ENCODE results near the gene ACTR1B.
"Not testable (repeated sequence)": the region's sequence is repeated elsewhere in the genome, so short reads cannot be mapped to it uniquely, and the experiment has no call there.

The ACTR1B gene

DNA sequence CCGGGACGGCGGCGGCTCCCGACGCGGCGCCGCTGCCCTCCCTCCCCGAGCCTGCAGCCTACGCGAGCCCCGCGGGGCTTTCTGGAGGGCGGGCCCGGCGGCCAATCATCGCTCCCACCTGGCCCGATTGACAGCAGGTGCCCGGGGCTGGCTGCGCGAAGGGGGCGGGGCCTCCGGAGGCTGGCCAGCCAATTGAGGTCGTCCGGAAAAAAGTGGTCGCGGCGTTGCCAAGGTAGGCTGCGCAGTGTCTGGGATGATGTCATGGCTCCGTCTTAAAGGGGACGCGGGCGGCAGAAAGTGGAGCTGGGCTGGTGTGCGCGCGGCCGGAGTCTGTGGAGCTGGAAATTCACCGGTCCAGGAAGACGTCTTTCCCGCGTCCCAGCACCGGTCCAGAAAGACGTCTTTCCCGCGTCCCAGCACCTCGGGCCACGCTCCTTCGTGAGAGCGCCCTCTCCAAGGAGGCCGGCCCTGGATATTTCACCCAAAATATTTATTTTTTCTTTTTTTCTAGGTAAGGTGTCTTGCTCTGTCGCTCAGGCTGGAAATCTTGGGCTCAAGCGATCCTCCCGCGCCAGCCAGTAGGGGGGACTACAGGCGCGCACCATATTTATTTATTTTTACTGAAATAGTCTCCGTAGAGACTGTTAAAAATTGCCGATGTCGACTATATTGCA lies at the start of gene ACTR1B:
TSS of gene ACTR1B (minus strand) at position 83 of the 674 bp plus-strand sequence. CDS start 154 bp downstream, outside the sequence.
- in situ Hi-C loops (cut with MboI; ENCODE audit: low pct_unique_long_range_greater_than_20kb, low sequenced_read_pairs, unreplicated experiment): loop anchor here (25.0 kb wide), 1 partner anchor 1602 kb away; no protein-coding TSS in a partner anchor
- peak; percentile 99 for DNase-seq (ENCODE audit: low spot score)
- TF ChIP-seq, protein P1, sequence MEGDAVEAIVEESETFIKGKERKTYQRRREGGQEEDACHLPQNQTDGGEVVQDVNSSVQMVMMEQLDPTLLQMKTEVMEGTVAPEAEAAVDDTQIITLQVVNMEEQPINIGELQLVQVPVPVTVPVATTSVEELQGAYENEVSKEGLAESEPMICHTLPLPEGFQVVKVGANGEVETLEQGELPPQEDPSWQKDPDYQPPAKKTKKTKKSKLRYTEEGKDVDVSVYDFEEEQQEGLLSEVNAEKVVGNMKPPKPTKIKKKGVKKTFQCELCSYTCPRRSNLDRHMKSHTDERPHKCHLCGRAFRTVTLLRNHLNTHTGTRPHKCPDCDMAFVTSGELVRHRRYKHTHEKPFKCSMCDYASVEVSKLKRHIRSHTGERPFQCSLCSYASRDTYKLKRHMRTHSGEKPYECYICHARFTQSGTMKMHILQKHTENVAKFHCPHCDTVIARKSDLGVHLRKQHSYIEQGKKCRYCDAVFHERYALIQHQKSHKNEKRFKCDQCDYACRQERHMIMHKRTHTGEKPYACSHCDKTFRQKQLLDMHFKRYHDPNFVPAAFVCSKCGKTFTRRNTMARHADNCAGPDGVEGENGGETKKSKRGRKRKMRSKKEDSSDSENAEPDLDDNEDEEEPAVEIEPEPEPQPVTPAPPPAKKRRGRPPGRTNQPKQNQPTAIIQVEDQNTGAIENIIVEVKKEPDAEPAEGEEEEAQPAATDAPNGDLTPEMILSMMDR (IDR thresholded peaks at IDR 0.05; ENCODE audit: extremely low read depth, insufficient read depth, missing control alignments): peak; percentile 56

DNA sequence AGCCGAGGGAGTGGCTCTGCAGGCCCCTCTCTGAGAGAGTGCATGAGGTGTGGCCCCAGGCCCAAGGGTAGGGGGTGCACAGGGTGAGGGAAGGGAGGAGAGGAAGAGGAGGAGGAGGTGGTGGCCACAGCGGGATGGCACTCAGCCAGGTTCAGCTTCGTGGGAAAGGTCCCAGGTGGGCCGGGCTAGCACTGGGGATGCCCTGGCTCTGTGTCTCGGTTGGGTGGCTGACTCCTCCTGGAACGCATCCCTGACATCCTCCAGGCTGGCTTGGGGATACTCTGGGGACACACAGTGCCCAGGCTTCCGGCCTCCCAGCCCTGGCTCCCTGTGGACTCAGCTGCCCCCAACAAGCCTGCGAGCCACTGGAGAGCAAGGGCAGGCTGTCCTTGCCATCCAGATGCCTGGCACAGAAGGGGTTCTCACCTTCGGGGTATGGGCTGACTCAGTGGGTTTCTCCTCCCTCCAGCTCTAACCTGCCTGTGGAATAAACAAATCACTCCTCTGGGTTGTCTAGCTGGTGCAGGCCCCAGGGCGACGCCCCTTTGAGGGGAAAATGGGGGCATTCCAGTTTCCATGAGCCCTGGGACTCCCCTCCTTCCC lies 49.0 kb upstream of the ACTR1B start:
- in situ Hi-C loops (cut with MboI; ENCODE audit: low pct_unique_long_range_greater_than_20kb, low sequenced_read_pairs, unreplicated experiment): no loop called here
- TF ChIP-seq, protein P1 (IDR thresholded peaks at IDR 0.05; ENCODE audit: extremely low read depth, insufficient read depth, missing control alignments): no peak
- no peak for DNase-seq (ENCODE audit: low spot score)

DNA sequence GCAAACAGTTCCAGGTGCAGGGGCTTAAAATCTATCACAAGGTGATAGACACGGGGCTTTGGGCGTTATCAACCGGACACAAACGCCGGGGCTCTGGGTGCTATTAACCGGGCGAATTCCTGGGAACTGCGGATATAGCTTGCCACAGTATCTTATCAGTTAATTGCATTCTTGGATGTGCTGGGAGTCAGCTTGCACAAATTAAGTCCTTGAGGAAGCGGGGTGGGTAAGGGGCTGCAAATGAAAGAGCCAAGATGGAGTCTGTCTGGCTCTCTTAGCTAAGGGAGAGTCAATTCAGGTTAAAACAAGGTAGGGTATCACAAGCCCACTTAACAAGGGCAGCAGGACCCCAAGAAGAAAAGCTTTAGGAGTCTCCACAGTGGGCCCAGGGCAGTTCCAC lies 48.3 kb upstream of the ACTR1B start:
- in situ Hi-C loops (cut with MboI; ENCODE audit: low pct_unique_long_range_greater_than_20kb, low sequenced_read_pairs, unreplicated experiment); DNase-seq (ENCODE audit: low spot score): not testable (repeated sequence)

DNA sequence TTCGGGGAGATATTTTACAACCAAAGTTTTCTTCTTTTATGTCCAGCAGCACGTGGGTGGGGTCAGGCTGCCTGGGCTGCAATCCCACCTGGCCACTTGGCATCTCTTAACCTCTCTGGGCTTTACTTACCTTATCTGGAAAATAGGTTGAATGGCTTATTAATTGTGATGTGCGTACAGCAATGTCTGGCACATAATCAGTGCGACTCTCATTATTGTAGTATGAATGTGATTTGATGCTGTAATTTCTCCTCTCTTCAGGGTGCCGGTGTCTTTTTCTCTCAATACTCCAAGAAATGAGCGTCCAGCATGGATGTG lies 47.5 kb upstream of the ACTR1B start:
- no peak for DNase-seq (ENCODE audit: low spot score)
- TF ChIP-seq, protein P1 (IDR thresholded peaks at IDR 0.05; ENCODE audit: extremely low read depth, insufficient read depth, missing control alignments): no peak
- in situ Hi-C loops (cut with MboI; ENCODE audit: low pct_unique_long_range_greater_than_20kb, low sequenced_read_pairs, unreplicated experiment): no loop called here

DNA sequence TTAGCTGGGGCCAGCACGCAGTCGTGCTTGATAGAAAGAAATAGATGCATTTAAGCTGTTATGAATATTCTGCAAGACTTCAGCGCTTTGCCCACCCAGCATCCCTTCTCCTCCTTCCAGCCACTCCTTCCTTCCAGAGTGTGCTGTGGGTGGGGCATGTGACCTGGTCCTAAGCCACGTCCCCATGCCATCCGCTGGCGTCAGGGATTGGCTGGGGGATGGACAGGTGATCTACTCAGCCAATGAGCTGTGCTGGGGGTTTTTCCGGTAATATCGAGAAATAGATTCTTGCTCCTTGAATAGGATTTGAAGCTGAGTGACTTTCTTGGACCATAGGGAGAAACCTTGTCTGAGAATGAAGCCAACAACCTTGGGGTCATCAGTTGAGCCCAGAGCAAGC lies 44.8 kb upstream of the ACTR1B start:
- DNase-seq (ENCODE audit: low spot score): no peak
- TF ChIP-seq, protein P1 (IDR thresholded peaks at IDR 0.05; ENCODE audit: extremely low read depth, insufficient read depth, missing control alignments): no peak
- in situ Hi-C loops (cut with MboI; ENCODE audit: low pct_unique_long_range_greater_than_20kb, low sequenced_read_pairs, unreplicated experiment): loop anchor here (10.0 kb wide), 1 partner anchor 676 kb away; no protein-coding TSS in a partner anchor

DNA sequence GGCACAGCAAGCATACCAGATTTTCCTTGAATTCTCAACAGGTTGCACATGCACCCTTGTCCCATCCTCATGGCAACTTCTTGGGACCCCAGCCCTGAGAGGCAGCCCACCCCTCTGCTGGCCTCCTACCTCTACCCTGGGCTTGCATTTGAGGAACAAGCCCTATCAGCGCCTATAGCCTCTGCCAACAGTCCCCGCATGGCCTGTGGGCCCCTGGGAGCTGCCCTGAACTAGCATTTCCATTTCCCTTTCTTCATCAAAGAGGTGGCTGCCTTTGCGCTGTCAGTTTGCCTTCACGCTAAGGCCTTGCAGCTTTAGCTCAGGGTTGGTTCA lies 44.2 kb upstream of the ACTR1B start:
- TF ChIP-seq, protein P1 (IDR thresholded peaks at IDR 0.05; ENCODE audit: extremely low read depth, insufficient read depth, missing control alignments): no peak
- in situ Hi-C loops (cut with MboI; ENCODE audit: low pct_unique_long_range_greater_than_20kb, low sequenced_read_pairs, unreplicated experiment): loop anchor here (10.0 kb wide), 1 partner anchor 677 kb away; no protein-coding TSS in a partner anchor
- DNase-seq (ENCODE audit: low spot score): no peak

DNA sequence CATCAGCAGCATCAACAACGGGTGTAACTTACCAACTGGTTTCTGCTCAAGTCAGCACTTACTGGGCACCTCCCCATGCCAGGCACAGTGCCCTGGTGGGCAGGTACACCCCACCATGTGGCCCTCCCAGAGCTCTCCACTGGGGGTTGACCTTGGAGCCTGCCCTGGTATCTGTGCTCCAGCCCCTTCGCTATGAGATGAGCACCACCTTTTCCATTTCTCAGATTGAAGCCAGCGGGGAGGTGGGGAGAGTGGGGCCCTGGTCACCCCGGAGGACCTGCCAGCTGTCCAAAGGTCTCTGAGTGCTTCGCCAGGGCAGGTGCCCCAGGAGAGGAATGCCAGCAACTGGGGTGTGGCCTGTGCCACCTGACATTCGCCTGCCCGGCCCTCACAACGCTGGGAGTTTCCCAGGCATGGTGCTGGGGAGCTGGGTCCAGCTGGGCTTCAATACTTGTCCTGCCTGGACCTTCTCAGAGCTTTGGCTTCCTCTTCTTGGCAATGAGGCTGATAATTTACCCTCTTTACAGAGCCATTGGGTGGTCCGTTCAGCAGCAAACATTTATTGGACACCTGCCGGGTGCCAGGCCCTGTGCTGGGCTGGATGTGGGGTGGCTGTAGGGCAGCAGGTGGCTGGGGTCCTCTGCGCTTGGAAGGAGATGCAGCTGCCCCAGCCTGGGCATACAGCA lies 43.7 kb upstream of the ACTR1B start:
- TF ChIP-seq, protein P1 (IDR thresholded peaks at IDR 0.05; ENCODE audit: extremely low read depth, insufficient read depth, missing control alignments): no peak
- in situ Hi-C loops (cut with MboI; ENCODE audit: low pct_unique_long_range_greater_than_20kb, low sequenced_read_pairs, unreplicated experiment): loop anchor here (10.0 kb wide), 1 partner anchor 677 kb away; no protein-coding TSS in a partner anchor
- DNase-seq (ENCODE audit: low spot score): no peak
